Mucosa of rectum (tissue), 2 donors: ENCODE measurements around the gene UFM1.

Source experiments
- H3K27ac ChIP-seq, 2 donors: one replicate each; pipeline ENCODE4 v1.7.0; 2013; ENCODE audit warnings: inconsistent platforms in 2 of 2, low read depth in 2 of 2, low read length in 2 of 2
- H3K27me3 ChIP-seq, 2 donors: one replicate each; pipeline ENCODE4 v1.7.0; 2013; ENCODE audit warnings: low read length in 2 of 2; ENCODE audit not compliant: control insufficient read depth in 2 of 2, insufficient read depth in 2 of 2
- H3K36me3 ChIP-seq, 2 donors: one replicate each; pipeline ENCODE4 v1.7.0; 2013; ENCODE audit warnings: low read length in 2 of 2; ENCODE audit not compliant: control insufficient read depth in 2 of 2, insufficient read depth in 2 of 2
- H3K4me1 ChIP-seq, 2 donors: one replicate each; pipeline ENCODE4 v1.7.0; 2013; ENCODE audit warnings: low read length in 2 of 2, mild to moderate bottlenecking in 1 of 2; ENCODE audit not compliant: control insufficient read depth in 2 of 2, insufficient read depth in 2 of 2
- H3K4me3 ChIP-seq, 2 donors: one replicate each; pipeline ENCODE4 v1.7.0; 2013; ENCODE audit warnings: low read length in 2 of 2
- H3K9ac ChIP-seq, 2 donors: one replicate each; pipeline ENCODE4 v1.7.0; 2013; ENCODE audit warnings: low read length in 2 of 2, low read depth in 1 of 2, mild to moderate bottlenecking in 1 of 2
- H3K9me3 ChIP-seq, 2 donors: one replicate each; pipeline ENCODE4 v1.7.0; 2013; ENCODE audit warnings: low read length in 2 of 2; ENCODE audit not compliant: control insufficient read depth in 2 of 2
- donor health status: healthy.
- donor health status: Normal muscosa, but diverticular disease.

UFM1 gene

DNA sequence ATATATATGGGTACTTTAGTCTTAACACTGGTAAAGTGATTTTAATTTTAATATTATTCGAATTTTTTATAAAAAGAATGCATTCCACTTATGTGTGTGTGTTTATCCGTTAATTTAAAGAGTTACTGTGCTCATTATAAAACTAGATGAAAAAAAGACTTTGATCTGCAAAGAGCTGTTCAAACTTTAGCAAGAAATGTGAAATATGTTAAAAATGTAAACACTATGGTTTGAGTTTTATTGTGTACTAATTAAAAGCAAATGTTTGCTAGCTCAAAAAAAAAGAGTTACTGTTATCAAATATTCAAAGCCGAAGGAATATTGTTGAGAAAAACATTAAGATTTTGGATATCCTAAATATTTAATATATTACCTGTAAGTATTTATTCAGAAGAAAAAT, 34.5 kb downstream of the UFM1 start:
- no peaks in the 10 kb centered on the region for H3K9me3 ChIP-seq
- no peaks in the 10 kb centered on the region for H3K27me3 ChIP-seq
- H3K36me3 ChIP-seq, result no peaks in the 10 kb centered on the region
- H3K9ac ChIP-seq, result no peak overlapping the region
- no peaks in the 10 kb centered on the region for H3K4me1 ChIP-seq
- no peak overlapping the region for H3K4me3 ChIP-seq
- H3K27ac ChIP-seq, result no peak overlapping the region

DNA sequence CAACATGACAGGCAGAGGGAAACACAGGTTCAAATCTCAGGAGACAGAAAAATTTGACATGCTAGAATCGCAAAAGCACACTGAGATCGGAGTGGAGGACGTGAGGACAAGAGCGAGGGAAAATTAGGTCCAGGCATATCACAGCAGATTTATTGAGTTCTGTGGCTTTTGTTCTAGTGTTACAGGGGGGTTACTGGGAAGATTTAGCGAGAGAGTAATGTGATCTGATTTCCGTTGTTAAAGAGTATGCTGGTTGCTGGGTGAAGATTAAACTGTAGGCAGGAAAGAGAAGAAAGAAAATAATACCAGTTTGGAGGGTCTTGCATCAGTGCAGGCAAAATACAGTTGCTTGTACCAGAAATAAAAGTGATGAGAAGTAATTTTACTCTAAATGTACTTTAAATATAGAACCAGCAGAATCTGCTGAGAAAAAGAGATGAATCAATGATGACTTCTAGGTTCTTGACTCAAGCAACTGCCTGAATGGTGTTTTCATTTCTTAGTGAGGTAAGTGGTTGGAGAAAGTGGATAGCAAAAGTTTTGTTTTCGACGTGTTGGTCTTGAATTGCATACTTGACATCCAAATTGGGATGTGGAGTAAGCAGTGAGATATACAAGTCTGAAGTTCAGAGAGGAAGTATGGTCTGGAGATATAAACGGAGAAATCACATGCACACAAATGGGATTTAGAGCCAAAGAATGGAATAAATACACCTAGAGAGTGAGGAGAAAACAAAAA, 35.7 kb downstream of the UFM1 start:
- no peak overlapping the region for H3K27ac ChIP-seq
- H3K27me3 ChIP-seq, result no peaks in the 10 kb centered on the region
- H3K4me3 ChIP-seq, result no peak overlapping the region
- no peaks in the 10 kb centered on the region for H3K9me3 ChIP-seq
- no peaks in the 10 kb centered on the region for H3K4me1 ChIP-seq
- no peaks in the 10 kb centered on the region for H3K36me3 ChIP-seq
- no peak overlapping the region for H3K9ac ChIP-seq

DNA sequence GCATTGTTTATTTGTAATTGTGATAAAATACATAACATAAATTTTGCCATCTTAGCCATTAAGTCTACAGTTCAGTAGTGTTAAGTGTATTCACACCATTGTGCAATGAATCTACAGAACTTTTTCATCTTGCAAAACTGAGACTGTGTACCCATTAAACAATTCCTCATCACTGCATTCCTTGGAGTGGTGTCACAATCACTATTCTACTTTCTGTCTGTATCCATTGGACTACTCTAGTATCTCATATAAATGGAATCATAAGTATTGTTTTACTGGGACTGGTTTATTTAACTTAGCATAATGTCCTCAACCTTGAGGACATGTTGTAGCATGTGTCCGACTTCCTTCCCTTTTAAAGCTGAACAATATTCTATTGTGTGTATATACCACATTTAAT, 36.8 kb downstream of the UFM1 start:
- Histone ChIP-seq H3K4me1 (no peaks in the 10 kb centered on the region), H3K4me3 (no peak overlapping the region), H3K36me3 (no peaks in the 10 kb centered on the region), H3K9me3 (no peaks in the 10 kb centered on the region), H3K27ac (no peak overlapping the region), H3K9ac (no peak overlapping the region), H3K27me3 (no peaks in the 10 kb centered on the region)

DNA sequence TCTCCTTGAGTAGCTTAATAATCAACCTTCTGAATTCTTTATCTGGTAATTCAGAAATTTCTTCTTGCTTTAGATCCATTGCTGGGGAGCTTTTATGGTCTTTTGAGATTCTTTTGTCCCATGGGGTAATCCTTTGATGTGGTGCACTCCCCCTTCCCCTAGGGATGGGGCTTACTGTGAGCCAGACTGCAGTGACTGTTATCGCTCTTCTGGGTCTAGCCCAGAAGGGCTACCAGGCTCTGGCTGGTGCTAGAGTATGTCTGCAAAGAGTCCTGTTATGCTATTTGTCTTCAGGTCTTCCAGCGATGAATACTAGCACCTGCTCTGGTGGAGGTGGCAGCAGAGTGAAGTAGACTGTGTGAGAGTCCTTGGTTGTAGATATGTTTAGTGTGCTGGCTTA, 41.7 kb downstream of the UFM1 start:
- H3K4me3 ChIP-seq, result no peak overlapping the region

DNA sequence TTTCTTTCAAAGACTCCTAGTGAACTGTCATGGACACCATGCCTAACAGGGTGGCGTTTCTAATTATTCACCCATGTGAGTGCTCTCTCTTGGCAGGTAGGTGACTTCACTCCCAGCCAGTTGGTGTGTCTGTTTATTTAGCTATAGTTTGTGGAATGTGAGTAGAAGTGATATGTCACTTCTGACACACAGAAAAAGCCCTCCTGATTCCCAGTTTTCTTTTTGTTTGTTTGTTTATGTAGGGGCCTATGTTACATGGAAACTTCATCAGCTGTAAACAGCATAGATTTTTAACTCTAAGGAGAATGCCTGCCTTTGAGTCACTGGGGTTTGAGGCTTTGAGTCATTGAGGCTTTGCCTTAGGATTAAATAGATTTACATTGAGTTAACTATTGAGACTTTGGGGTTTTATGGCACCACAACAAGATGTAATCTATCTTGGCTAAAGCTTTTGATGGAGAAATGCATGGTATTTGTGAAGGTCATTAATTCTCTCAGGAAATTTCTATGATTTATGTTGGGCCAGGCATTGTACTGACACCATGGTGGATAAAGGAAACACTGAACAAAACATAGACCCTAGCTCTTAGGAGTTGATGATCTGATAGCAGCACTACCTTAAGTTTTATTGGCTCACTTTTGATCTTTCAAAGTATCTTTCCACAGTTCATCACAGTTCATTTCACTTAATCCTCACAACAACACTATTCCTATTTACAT, 45.3 kb downstream of the UFM1 start:
- no peak overlapping the region for H3K4me3 ChIP-seq
- no peaks in the 10 kb centered on the region for H3K4me1 ChIP-seq
- no peaks in the 10 kb centered on the region for H3K9me3 ChIP-seq
- H3K9ac ChIP-seq, result no peak overlapping the region
- no peaks in the 10 kb centered on the region for H3K36me3 ChIP-seq
- no peak overlapping the region for H3K27ac ChIP-seq
- no peaks in the 10 kb centered on the region for H3K27me3 ChIP-seq

More for the DNA sequence above, 41.7 kb downstream of the UFM1 start:
- no peaks in the 10 kb centered on the region for H3K27me3 ChIP-seq
- no peaks in the 10 kb centered on the region for H3K4me1 ChIP-seq
- no peaks in the 10 kb centered on the region for H3K36me3 ChIP-seq
- no peak overlapping the region for H3K9ac ChIP-seq
- no peaks in the 10 kb centered on the region for H3K9me3 ChIP-seq
- no peak overlapping the region for H3K27ac ChIP-seq

DNA sequence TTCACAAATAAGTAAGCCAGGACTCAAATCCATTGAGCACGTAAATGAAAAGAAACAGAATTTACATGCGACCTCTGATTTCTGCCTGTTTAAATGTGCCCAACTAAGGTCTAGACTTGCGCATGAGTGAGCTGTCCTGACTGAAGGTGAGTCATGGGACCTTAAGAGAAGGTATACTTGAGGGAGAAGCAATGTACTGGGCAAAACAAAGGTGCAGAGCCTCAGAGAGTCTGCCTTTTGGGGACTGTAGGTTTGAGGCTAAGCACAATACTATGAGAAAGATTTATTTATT, 45.8 kb downstream of the UFM1 start:
- no peak overlapping the region for H3K27ac ChIP-seq
- no peak overlapping the region for H3K4me3 ChIP-seq
- H3K9me3 ChIP-seq, result no peaks in the 10 kb centered on the region
- no peaks in the 10 kb centered on the region for H3K4me1 ChIP-seq
- H3K27me3 ChIP-seq, result no peaks in the 10 kb centered on the region
- no peaks in the 10 kb centered on the region for H3K36me3 ChIP-seq
- H3K9ac ChIP-seq, result no peak overlapping the region

DNA sequence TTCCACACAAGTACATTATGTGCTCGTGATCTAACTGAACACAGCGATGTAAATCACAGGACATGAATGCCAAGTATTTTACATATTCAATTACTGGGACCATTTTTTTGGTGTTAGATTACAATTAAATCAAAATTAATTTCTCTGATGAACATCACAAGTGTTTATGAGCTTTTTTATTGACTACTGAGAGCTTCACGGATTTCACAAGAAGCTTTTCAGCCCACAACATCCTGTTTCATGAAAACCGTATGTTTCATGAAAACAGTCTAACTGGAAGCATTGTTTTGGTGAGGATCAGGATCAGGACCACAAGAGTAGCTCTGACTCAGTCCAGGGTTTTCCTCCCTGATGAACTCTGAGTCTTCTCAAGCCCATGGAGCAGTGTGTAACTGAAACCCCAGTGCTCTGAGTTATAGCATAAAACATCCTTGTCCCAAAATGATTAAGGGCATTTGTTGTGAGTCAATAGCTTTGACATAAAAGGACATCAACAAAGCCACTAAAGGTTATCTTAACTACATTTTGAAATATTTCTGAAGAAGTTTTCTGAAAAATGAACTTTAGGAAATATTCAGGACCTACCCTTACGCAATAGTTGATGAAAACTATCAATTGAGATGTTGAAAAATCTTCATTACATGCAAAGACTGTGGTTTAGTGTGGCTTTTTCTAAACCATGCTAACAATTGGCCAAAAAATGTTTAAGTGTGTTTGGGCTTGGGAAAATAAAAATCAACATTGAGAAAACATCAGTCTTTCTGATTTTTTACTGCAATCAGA, 49.3 kb downstream of the UFM1 start:
- Histone ChIP-seq H3K27me3 (no peaks in the 10 kb centered on the region), H3K4me3 (no peak overlapping the region), H3K27ac (no peak overlapping the region), H3K36me3 (no peaks in the 10 kb centered on the region), H3K9me3 (no peaks in the 10 kb centered on the region), H3K4me1 (no peaks in the 10 kb centered on the region), H3K9ac (no peak overlapping the region)

DNA sequence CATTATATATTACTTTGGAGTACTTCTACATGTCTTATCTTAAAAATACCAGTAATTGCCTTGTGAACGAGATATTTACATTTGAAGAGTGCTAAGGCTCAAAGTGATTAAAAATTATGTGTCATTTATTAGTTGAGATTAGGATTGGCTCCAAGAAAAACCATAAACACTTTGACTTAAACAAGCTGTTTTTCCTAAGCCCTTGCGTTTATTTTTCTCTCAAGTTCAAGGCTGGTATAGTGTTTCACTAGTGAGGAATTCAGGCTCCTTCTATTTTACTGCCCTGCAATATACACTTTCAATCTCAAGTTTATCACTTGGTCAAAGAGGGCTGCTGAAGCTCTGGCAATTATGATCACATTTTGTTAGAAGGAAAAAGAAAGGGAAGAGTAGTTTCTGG, 49.9 kb downstream of the UFM1 start:
- Histone ChIP-seq H3K4me3 (no peak overlapping the region), H3K9me3 (no peaks in the 10 kb centered on the region), H3K36me3 (no peaks in the 10 kb centered on the region), H3K4me1 (no peaks in the 10 kb centered on the region), H3K27ac (no peak overlapping the region), H3K9ac (no peak overlapping the region), H3K27me3 (no peaks in the 10 kb centered on the region)

DNA sequence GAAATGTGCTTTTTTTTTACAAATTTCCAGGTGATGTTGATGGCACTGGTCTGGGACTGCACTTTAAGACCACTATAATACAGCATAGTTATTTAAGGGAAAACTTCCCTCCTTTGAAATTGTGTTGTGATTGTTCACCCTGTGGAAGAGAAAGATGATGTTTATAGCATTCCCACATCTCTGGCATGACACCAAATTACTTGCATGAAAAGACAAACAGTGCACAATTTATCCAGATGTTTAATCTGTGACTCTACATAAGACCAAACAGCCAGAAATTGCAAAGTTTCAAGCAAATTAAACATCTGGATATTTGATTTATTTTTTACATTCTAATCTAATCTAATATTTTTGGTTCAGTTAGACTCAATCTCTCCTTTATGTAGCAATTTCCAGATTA, 51.6 kb downstream of the UFM1 start:
- H3K4me1 ChIP-seq, result no peaks in the 10 kb centered on the region
- H3K36me3 ChIP-seq, result no peaks in the 10 kb centered on the region
- H3K4me3 ChIP-seq, result no peak overlapping the region
- H3K9me3 ChIP-seq, result no peaks in the 10 kb centered on the region
- H3K27me3 ChIP-seq, result no peaks in the 10 kb centered on the region
- no peak overlapping the region for H3K27ac ChIP-seq
- H3K9ac ChIP-seq, result no peak overlapping the region

DNA sequence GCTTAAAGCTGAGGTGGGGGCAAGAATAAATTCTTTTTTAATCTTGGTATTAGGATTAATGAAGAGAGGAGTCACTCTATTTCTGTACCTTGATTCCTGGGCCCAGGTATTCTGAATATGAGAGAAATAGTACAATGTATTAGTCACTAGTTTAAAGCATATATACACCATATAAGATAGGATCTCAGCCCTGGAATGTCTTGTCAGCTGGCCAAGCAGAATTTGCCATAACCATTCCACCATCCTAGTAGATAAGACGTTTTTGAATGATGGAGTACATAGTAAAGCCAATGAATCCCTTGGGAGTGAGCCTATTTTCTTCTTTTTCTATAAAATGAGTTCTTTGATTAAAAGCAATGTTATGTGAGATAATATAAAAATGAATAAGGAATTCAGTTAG, 55.6 kb downstream of the UFM1 start:
- Histone ChIP-seq H3K9me3 (no peaks in the 10 kb centered on the region), H3K27me3 (no peaks in the 10 kb centered on the region), H3K9ac (no peak overlapping the region), H3K4me3 (no peak overlapping the region), H3K36me3 (no peaks in the 10 kb centered on the region), H3K4me1 (no peaks in the 10 kb centered on the region), H3K27ac (no peak overlapping the region)
